CD4-positive, alpha-beta T cell treated with Interleukin-17A for 4 hours (primary cell): ENCODE results near the gene COL19A1.
"Not testable (repeated sequence)": the region's sequence is repeated elsewhere in the genome, so short reads cannot be mapped to it uniquely, and the experiment has no call there.

Experiments used
- DNase-seq: peaks from one replicate; pipeline ENCODE4 v3.0.0-alpha.2; 2020; ENCODE audit warnings: mixed read lengths

Gene COL19A1

DNA sequence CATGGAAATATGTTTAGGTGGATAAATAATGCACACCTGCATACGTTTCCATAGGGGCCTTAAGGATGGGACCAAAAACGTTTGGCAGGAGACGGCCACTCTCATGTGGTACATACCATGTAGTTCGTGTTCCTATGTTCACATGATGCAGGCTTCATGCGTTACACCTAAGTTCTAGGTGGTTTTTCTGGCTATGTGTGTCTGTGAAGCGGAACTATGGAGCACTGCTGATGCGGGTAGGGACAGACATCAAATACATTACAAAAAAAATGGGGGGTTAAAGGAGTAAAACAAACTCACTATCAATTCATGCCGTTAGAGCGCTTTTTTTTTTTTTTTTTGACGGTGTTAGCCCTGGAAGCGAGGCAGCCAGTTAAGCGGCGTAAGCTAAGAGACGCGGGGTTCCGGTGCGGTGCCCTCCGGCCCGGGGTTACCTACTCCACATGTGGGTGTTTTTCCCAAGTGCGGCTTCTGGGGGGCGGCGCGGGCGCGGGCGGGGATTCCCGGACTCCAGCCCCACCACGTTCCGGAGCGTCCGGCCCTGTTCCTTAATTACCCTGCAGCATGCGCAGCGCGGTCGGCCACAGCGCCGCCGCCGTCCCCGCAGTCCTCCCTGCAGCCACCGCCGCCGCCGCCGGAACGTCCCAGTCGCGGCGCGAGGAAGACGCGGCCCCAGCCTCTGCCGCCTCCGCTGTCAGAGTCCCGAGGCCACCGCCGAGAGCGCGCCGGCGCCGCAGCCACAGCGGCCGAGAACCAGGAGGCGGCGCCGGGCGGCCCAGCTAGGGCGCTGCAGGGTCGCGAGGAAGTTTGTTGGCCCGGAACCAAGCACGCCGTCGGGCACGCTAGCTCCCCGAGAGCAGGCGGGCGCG, 648 bp downstream of the COL19A1 start:
- DNase-seq, result peak; percentile 76

- DNase-seq, result no peak
Measured at GRCh38 chr6:69867639-69867976, 1.3 kb downstream of the COL19A1 start.

- no peak for DNase-seq
Measured at GRCh38 chr6:69868252-69868804, 2.0 kb downstream of the COL19A1 start.

GRCh38 chr6:69868961-69869360, 2.6 kb downstream of the COL19A1 start:
- DNase-seq, result no peak

GRCh38 chr6:69871107-69871506, 4.8 kb downstream of the COL19A1 start:
- no peak for DNase-seq

- no peak for DNase-seq
Measured at GRCh38 chr6:69873291-69873690, 6.9 kb downstream of the COL19A1 start.

DNA sequence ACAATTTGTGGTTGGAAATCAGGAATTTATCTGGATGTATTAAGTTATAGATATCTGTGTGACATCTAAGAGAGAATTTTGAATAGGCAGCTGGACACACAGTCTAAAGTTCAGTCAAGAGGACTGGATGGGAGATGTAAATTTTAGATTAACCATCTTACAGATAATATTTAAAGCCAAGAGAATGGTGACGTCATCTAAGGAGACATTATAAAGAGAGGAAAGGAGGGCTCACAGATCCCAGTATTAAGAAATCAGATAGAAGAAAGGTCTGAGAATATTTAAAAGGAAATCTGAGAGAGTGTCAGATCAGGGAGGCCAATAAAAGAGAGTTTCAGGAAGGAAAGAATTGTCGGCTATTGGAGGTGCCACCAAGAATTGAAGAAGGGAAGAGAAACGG, 9.4 kb downstream of the COL19A1 start:
- no peak for DNase-seq

GRCh38 chr6:69878795-69879194, 12.4 kb downstream of the COL19A1 start:
- no peak for DNase-seq

DNA sequence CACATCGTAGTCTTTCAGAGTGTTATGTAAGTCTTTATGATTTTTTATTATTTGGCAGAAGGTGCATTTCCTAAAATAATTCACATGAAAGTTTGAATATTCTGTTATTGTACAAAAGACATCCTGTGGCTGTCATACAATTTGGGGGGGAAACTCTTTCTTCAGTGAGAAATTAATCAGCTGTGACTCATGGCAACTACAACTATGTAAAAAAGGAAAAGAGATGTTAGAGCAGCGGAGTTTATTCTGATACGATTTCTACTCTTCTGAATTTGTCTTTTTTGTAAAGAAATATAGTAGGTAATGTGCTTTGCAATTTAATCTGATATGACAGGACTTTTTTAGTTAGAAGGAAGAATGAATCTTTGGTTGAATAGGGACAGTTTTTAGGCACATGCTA, 14.2 kb downstream of the COL19A1 start:
- no peak for DNase-seq

DNA sequence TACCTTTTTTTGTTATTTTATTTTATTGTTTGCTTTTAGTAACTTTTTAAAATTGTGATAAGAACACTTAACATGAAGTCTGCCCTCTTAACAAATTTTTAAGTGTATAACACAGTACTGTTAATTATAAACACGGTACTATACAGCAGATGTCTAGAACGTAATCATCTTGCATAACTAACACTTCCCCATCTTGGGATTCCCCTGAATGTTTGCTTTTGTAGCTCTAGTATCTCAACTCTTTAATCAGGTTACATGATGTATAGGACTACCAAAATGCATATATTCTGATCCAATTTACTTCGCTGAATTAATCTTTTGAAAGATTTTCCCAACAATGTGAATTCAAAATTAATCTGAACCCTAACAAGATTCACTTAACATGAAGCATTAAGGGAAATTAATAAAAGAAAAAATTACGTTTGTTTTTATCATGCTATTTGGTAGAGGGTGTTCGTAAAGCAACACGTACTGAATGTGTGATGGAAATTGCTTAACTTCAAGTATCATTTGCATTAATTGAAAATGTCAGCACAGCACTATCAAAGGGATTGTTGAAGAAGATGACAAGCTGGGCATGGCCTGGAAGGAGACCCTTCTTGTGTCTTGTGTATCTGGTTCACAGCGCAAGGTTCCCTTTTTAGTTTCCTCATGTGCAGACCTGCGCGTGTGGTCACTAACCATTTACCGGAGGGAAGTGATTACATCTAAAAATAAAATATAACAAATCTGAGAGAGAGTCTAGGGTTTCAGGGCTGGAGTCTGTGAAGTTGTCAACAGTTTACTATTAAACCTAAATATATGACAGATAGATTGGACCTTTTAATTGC, 15.2 kb downstream of the COL19A1 start:
- DNase-seq, result no peak

- no peak for DNase-seq
Measured at GRCh38 chr6:69883551-69883950, 17.2 kb downstream of the COL19A1 start.

- DNase-seq, result no peak
Measured at GRCh38 chr6:69884231-69884630, 17.9 kb downstream of the COL19A1 start.

DNA sequence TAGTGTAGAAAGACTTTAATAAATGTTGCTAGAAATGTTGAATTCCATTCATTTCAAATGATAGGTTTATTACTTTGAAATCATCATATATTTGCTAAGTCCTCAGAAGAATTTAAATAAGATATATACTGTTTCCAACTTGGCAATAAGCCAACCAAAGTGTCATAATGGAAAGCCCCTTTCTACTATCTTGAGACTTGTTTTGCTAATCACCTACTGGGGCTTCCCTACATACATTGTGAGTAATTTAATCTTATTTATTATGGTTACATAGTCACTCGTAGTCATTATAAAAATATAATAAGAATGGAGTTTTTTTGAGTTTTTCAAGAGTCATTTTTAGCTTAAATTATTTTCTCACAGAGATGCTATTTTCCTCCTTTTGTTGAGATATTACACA, 20.7 kb downstream of the COL19A1 start:
- DNase-seq, result no peak

- no peak for DNase-seq
Measured at GRCh38 chr6:69887714-69888345, 21.5 kb downstream of the COL19A1 start.

DNA sequence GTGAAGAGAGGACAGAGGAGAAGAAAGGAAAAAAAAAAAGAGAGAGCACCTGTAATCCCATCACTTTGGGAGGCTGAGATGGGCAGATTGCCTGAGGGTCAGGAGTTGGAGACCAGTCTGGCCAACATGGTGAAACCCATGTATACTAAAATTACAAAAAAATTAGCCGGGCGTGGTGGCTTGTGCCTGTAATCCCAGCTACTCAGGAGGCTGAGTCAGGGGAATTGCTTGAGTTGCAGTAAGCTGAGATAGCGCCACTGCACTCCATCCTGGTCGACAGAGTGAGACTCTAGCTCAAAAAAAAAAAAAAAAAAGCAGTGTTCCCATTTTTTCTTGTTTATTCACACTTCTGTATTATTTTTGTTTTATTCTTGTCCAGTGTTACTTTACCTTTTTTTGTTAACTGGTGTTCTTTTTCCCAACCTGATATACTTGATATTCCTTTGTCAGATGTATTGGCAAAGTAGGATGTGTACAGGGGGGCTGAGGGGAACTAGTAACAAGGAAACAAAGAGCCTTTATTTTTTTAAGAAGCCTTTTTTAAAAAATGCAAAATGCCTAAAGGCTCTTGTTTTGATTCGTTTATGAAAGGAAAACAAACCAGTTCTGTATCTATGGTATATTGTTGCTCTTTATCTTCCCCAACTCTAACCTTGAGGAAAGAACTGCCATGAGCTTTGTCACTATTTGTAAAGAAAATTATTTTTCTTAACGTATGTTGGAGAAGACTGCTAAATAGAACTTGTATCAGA, 22.3 kb downstream of the COL19A1 start:
- DNase-seq, result no peak

DNA sequence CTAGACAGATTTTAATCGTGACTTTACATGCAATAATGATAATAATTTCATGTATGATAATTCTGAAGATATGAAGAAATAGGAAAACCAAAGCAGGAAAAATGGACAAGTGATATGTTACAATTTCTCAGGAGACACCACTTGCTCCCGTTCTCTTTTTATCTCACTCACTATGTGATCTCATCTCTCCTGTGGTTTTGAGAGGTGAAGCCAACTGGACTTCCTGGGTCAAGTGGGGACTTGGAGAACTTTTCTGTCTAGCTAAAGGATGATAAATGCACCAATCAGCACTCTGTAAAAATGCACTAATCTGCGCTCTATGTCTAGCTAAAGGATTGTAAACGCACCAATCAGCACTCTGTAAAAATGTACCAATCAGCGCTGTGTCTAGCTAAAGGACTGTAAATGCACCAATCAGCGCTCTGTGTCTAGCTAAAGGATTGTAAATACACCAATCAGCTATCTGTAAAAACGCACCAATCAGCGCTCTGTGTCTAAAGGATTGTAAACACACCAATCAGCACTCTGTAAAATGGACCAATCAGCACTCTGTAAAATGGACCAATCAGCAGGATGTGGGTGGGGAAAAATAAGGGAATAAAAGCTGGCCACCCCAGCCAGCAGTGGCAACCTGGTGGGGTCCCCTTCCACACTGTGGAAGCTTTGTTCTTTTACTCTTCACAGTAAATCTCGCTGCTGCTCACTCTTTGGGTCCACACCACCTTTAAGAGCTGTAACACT, 23.0 kb downstream of the COL19A1 start:
- not testable (repeated sequence) for DNase-seq

DNA sequence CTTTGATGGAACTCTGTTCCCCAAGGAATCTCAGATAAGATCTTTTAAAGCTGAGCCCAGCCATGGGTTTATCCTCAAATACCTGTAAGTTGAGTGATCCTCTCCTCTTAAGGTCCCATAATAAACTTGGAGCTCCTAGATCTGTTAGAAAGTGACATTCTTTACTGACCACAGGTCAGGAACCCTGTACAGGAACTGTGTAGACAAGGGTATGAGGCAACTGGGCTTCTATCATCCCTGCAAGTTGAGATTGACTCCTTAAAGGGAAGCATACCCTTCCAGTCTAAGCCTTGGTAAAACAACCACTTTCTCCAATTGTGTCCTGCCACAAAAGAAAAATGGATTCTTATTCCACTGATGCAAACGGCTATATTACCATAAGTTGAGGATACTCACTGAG, 26.2 kb downstream of the COL19A1 start:
- not testable (repeated sequence) for DNase-seq

GRCh38 chr6:69893266-69893665, 26.9 kb downstream of the COL19A1 start:
- DNase-seq, result not testable (repeated sequence)

- no peak for DNase-seq
Measured at GRCh38 chr6:69894578-69895347, 28.4 kb downstream of the COL19A1 start.

- DNase-seq, result no peak
Measured at GRCh38 chr6:69895396-69895795, 29.0 kb downstream of the COL19A1 start.

GRCh38 chr6:69900869-69901268, 34.5 kb downstream of the COL19A1 start:
- DNase-seq, result no peak
